Activated gamma-delta T cell treated with Interleukin-2 at 50 U/mL for 16 hours (primary cell): ENCODE measurements around the gene NKIRAS1.
"Not testable (repeated sequence)": the region's sequence is repeated elsewhere in the genome, so short reads cannot be mapped to it uniquely, and the experiment has no call there.

Experiments used
- DNase-seq: peaks from one replicate; pipeline ENCODE4 v3.0.0-alpha.2; 2020

NKIRAS1 gene

DNA sequence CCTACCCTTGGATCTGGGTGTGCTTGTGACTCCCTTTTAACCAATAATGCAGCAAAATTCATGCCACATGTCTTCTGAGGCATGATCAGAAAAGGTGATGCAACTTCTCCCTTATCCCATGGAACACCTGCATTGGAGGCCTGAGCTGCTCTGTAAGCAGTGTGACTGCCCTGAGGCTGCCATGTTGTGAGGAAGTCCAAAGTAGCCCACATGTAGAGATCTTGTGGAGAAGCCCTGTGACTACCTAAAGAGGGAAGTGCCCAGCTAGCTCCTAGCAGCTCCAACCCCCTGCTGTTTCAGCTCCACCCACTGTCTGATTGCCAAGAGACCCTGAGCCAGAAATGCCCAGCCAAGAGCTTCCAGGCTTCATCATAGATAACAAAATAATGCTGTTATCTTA lies 21.9 kb upstream of the NKIRAS1 start:
- no peak for DNase-seq

DNA sequence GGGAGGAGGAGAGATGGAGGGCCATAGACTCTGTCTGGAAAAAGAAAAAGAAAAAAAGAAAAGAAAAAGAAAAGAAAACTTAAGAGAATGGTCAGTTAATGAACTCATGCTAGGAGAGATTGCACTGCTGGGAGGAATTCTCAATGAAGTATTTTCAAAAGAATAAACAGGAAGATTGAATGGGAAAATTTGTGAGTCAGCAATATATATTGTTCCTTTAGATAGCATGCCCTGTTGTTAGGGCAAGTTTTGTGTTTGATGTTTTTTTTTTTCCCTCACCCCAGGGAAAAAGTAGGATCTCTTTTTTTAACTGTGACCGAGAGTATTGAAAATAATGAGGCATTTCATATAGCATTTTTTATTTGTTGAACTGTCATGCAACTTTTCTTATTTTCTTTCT lies 20.5 kb upstream of the NKIRAS1 start:
- no peak for DNase-seq

DNA sequence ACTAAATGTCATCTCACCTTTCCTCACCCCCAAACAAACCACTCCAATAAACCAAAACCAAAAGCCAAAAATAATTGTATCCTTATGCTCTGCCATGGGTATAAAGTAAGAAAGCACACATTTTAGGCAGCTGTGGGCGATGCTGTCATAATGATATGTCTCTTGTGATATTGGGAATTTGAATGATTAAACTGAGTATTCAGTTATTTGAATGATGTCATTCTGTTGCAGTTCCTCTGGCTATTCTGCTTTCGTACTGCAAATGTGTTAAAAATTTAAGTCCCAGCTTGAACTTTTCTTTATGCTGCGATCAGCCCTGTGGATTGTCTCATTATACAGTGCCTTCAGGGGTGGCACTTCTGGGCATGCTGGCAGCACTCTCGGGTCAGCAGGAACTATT lies 17.5 kb upstream of the NKIRAS1 start:
- no peak for DNase-seq

DNA sequence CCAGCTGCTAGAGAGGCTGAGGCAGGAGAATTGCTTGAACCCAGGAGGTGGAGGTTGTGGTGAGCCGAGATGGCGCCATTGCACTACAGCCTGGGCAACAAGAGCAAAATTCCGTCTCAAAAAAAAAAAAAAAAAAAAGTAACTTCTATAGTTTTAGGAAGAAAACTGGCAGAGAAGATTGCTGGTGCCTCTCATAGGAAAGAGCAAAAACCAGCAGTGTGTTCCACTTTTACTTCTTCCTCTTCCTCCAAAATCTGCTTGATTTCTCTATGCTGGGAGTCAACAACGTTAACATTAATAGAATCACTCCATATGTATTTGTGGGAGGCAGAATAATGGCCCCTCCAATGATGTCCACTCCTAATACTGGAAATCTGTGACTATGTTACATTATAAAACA lies 15.8 kb upstream of the NKIRAS1 start:
- no peak for DNase-seq

DNA sequence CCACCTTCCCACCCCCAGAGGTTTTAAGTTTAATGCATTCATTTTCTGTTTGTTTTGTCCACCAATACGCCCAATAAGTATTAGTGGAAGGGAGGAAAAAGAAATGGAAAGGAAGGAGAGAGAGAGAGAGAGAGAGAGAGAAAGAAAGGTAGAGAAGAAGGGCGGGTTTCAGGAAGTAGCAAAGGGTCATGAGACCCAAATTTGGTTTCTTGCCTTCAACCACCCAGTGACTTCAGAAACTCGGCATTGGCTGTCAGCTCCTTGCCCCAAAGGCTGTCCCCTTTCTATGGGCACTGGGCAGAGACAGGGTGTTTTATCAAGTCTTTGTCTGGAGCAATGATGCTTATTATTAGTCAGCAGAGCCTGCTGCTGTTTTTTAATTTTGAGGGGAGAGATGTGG lies 14.8 kb upstream of the NKIRAS1 start:
- no peak for DNase-seq

DNA sequence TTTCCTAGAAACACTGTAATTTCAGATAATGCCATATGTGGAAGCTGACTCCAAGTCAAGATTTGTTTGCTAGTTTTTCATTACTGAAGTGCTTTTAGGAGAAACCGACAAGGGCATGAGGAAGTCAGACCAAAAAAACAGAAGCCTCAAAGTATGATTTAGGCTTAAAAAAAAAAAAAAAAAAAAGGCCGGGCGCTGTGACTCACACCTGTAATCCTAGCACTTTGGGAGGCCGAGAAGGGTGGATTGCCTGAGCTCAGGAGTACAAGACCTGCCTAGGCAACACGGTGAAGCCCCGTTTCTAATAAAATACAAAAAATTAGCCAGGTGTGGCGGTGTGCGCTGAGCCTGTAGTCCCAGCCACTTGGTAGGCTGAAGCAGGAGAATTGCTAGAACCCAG lies 11.7 kb upstream of the NKIRAS1 start:
- DNase-seq = no peak

DNA sequence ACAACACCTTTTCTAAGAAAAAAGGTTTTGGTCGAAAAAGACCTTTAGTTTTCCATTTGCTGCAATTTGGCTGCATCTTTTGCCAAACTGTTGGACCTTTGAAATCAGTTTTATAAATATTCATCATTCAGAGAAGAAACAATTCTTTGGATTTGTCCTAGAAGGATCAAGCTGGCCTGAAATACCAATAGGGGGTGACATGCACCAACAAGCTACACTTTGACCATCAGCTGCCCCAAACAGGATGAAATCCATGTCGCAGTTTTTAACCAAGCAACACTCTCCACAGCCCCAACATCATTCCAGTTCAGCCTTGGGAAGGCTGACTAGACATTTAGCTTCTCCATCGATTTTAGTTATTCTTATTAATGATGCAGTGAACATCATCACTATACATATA lies 9.9 kb upstream of the NKIRAS1 start:
- DNase-seq = no peak

DNA sequence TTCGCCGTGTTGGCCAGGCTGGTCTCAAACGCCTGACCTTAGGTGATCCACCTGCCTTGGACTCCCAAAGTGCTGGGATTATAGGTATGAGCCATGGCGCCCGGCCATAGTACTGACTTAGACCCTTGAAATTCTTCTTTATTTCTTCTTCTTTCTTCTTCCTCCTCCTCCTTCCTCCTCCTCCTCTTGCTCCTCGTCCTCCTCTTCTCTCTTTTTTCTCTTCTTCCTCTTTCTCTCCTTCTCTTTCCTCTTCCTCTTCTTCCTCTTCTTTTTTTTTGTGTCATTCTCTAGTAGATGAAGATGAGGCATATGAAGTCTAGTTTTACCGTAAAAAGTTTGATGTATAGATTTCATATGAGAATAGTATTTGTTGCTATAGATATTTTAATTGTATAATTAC lies 9.5 kb upstream of the NKIRAS1 start:
- DNase-seq = no peak

DNA sequence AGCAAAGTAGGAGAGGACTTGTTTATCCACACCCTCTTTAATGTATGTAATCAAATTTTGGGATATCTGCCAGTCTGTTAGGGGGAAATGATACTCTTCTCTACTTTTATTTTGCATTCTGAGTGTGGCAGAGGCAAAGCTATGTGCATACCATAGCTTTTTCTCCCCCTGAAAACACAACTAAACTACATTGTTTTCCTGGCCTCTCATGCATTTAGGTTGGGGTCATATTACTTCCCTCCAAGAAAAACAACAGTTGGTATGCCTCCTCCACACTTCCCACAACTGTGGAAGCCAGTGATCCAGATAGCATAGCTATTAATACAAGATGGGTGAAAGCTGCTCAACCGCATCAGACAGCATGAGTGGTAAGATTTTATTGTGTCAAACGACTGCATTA lies 7.0 kb upstream of the NKIRAS1 start:
- DNase-seq = no peak

DNA sequence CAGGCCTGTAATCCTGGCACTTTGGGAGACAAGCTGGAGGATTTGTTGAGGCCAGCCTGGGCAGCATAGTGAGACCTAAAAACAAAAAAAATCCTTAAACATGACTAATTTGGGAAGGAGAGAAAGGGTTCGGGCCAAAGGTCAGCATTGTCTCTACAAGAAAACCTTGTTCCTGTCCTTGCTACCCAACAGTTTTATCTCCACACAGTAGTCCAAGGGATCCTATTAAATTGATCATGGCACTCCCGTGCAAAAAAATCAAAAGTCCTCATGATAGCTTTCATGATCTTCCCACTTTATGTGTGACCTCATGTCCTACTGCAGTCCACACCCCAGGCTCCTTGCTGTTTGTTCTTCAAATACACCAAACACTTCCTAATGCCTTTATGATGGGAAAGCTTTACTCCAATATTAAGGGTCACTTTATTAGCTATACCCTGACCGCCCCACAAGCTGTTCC lies 4.3 kb upstream of the NKIRAS1 start:
- DNase-seq = no peak

DNA sequence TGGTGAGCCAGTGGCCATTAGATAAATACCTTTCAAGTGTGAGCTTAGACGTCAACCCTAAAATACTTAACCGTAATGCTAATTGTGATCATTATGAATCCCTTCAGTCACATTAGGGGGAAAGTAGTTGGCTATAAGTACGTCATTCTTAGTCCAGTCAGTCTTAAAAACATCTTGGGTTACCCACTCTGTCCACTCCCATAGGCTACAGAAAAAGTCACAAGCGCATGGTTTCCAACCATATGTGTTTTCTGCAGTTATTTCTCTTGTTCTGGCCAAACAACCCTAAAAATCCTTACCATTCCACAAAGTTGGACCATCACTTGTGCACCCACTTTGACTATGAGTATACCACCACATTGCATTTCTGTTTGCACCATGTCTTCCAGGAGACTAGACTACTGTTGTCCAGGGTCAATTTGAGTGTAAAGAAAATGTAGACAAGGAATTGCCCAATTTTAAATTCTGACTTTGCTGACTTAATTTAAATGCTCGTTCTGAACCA lies 3.4 kb upstream of the NKIRAS1 start:
- DNase-seq = no peak

DNA sequence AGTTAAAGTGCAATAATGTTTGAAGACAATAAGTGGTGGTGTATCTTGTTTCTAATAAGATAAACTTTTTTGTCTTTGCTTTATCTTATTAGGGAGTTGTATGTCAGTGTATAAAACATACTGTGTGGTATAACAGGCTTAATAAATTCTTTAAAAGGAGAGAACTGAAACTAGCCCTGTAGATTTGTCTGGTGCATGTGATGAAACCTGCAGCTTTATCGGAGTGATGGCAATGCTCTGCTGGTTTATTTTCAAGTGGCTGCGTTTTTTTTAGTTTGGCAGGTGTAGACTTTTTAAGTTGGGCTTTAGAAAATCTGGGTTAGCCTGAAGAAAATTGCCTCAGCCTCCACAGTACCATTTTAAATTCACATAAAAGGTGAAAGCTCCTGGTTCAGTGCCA lies 2.8 kb upstream of the NKIRAS1 start:
- DNase-seq = no peak

DNA sequence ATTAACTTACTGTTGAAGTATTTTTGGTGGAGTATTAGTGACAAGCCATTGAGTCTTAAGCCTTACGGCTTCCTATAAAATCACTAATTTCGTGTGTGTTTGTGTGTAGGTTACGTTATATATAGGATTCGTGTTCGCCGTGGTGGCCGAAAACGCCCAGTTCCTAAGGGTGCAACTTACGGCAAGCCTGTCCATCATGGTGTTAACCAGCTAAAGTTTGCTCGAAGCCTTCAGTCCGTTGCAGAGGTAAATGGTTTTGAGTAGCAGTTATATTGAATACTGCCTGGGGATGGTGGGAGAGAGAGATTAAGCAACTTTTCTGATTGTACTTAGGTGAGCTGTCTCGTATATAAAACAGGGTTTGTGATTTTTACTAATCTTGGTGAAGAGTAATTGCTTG lies 1.5 kb upstream of the NKIRAS1 start:
- DNase-seq = not testable (repeated sequence)

DNA sequence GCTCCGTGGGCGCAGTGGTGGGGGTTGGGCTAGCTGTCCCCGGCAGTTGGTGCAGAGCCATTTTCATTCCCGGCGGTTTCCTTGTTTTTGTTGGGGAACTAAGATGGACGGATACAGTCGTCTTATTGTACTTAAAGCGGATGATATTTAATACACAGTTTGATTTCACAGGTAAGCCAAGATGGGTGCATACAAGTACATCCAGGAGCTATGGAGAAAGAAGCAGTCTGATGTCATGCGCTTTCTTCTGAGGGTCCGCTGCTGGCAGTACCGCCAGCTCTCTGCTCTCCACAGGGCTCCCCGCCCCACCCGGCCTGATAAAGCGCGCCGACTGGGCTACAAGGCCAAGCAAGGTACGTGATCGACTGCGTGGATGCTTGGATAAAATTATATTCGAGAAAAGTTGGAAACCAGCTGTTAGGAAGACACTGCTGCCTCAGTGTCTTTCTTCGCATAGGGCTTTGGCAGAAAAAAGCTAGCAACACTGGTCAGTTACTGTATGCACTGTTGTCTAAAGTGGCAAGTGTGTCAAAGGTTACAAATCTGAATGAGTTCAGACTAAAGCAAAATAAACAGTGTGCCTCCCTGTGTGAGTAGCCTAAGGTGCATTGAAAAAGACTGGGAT lies 1.0 kb upstream of the NKIRAS1 start:
- not testable (repeated sequence) for DNase-seq

DNA sequence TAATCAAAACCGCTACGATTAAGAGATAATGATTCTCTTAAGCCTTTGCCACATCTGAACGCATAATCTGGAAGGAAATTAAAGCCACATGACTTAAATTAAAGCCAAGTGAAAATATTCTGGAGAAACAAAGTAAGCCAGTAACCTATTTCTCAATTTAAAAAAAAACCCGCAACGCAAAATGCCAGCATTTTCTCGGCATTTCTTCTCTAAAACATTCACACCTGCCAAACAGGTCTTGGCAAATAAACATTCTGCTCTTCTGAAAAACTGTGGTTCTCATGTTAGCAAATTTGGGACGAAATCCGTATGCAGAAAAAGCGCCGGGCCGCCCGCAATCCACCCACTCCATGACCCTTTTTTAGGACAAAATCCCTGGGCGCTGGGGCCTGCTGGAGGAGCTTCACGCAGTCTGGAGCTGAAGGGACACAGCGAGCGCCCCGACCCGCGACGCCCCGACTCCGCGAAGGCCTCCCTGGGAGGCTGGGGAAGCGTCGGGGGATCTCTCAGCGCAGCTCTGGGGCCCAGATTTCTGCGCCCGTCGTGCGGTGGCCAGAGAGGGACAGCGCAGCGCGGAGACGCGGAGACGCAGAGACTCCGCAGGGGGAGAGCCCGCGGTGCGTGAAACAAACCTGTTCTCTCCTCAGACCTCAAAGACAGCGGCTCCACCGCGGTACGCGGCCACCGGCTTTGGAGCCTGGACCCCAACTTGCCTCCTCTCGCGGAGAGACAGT lies 471 bp downstream of the NKIRAS1 start:
- no peak for DNase-seq

DNA sequence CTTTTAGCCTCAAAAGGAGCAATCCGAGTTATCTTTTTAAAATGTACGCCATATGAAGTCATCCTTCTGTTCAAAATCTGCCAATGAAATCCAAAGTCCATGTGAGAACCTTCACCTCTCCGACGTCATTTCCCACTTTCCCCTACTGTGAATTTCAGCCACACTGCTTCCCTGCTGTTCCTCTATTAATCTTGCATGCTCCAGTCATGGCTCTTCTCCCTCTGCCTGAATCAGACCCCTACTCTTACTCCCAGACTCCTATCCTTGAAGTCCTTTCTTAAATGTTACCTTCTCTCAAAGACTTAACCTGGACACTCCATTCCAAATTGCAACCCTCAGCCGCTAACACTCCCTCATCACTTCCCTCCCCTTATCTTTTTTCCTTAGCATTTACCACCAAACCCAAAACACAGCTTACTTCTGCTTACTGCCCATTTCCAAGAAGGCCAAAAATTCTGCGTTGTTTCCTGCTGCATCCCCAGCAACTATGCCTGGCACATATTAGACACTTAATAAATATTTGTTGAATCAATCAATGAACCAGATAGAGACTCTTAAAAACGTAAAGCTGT lies 1.2 kb downstream of the NKIRAS1 start:
- DNase-seq = no peak

DNA sequence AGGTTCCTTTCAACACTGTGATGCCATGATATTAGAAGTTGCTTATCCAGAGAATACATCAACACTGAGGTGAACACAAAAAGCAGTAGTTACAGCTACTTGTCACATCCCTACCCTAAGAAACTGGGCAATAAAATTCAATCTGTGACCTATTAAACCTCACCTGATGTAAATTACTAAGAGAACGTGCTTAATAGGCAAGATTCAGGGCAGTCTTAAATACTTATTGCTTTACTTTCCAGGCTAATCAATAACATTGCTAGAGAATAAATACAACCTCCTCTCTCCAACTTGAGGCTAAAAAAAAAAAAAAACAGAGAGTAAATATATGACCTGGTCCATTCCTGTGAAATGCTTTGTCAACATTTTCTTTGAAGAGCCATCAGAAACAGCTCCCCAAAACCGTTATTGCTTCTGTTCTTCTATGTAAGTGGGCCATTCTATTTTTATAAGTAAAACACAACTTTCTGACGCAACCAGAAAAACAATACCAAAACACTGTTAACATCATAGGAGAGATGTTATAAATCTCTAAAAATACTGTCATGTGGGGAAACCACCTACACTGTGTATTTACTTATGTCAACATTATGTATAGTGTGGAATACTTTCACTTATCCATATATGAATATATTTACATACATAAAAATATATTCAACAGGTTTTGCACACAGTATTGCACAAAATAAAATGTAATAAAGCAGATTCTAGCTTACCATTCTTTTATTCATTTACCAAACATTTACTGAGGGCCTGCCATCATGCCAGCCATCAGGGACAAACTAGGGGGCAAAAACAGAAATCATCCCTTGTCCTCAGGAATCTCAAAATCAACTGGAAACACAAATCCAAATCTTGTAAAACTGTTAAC lies 2.7 kb downstream of the NKIRAS1 start:
- no peak for DNase-seq

DNA sequence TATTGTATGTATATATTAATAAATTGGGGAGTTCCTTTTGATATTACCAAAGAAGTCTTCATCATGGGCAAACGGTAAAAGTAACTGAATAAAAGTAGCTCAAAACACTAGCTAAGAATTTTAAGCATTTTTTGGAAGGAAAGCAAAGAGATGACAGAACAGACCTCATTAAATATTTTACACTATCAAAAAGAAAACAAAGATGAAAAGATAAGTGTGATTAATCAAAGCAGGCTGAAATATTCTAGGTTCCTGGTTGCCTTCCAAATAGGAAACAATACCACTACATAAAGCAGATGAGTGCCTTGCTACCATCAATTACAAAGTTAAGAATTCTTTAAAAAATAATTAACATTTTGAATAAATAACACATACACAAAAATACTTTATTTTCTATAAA lies 3.6 kb downstream of the NKIRAS1 start:
- DNase-seq = no peak

DNA sequence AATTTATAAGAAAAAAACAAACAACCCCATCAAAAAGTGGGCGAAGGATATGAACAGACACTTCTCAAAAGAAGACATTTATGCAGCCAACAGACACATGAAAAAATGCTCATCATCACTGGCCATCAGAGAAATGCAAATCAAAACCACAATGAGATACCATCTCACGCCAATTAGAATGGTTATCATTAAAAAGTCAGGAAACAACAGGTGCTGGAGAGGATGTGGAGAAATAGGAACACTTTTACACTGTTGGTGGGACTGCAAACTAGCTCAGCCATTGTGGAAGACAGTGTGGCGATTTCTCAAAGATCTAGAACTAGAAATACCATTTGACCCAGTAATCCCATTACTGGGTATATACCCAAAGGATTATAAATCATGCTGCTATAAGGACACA lies 4.5 kb downstream of the NKIRAS1 start:
- DNase-seq = not testable (repeated sequence)

DNA sequence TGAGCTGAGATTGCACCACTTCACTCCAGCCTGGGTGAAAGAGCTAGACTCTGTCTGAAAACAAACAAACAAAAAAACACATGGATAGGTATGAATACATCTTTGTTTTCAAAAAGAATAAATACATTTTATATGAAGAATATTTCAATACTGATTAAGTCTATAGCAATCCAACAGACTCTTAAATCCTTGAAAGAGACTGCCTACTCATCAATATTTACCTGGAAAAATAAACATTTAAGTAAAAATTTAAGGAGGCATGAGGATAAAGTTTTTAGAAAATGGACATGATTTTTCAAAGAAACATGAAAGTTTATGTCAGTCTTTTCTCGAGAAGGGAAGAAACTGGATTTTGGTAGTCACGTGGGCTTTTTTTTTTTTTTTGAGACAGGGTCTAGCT lies 5.4 kb downstream of the NKIRAS1 start:
- no peak for DNase-seq

DNA sequence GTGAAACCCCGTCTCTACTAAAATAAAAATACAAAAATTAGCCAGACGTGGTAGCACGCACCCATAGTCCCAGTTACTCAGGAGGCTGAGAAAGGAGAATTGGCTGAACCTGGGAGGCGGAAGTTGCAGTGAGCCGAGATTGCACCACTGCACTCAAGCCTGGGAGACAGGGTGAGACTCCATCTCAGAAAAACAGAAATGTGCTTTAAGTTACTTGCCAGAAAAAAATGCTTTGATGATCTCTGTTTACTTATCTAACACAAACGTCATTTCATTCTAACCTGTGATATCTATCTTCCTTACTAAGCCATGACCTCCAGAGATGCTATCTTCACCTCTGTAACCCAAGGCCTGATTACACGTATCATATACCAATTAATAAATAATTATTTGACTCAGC lies 7.4 kb downstream of the NKIRAS1 start:
- DNase-seq = no peak

DNA sequence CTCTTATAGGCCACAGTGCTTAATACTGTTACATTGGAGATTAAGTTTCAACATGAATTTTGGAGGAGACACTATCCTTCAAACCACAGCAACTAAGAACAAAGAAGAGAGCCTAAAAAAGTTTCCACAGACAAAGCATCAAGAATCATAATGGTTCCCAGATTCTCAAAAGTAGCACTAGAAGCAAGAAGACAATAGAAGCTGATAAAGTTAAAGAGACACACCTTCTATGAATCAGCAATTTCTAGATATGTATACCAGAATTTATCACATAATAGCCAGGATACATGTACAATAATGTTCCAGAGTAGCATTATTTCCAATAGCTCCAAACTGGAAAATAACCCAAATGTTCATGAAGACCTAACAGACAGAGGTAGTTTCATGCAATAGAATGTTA lies 12.2 kb downstream of the NKIRAS1 start:
- no peak for DNase-seq

DNA sequence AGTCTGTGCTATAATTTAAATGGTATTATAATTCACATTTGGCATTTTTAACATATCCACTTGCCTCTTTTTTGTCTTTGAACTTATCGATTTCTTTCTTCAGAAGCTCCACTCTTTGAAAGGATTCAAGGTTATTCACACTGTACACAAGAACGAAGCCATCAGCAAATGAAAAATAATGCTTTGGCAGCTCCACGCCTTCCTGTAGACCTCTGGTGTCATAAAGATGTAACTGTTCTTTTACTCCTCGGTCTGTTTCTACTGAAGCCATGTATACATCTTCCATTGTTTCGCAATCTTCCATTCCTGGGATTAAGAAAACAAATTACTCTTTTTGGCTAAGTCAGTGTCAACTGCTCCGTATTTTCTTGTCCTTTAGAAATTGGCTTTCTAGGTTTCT lies 16.0 kb downstream of the NKIRAS1 start:
- no peak for DNase-seq
